ENCODE measurements around the gene NPC1L1.

NPC1L1 gene

GRCh38 chr7:44471436-44471835 is 69.7 kb downstream of the NPC1L1 start:
- no peak for DNase-seq (ENCODE audit: low read depth in 2 of 2)

GRCh38 chr7:44470628-44471245 is 70.4 kb downstream of the NPC1L1 start:
- DNase-seq (ENCODE audit: low read depth in 2 of 2): no peak

GRCh38 chr7:44470135-44470479 is 71.0 kb downstream of the NPC1L1 start:
- DNase-seq (ENCODE audit: low read depth in 2 of 2): no peak

DNA sequence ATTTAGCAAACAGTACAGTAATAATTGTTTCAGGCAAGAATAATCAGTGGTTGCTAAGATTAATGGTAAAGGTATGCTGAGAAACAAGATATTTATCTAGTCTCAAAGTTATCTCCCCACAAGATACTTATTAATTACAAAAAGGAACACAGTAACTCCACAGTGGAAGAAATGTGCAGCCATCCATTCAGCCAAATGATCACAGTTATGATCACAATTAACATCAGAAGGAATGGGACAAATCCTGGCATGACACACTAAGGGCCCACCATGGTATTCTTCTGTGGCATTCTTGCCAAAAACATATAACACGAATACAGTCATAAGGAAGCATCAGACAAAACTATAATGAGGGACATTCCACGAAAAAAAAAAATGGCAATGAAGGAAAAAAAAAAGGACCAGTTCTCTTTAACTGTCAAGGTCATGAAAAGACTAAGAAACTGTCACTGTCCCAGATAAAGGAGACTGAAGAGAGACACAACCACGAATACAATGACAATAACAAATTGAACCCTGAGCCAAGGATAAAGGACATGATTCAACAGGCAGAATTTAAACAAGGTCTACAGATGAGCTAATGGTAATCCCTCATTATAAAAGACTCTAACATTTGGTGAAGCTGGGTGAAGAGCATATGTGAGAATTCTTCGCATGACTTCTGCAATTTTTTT is 71.5 kb downstream of the NPC1L1 start:
- no peak for DNase-seq (ENCODE audit: low read depth in 2 of 2)

GRCh38 chr7:44467217-44467548 is 73.9 kb downstream of the NPC1L1 start:
- DNase-seq (ENCODE audit: low read depth in 2 of 2): no peak

GRCh38 chr7:44466300-44467216 is 74.6 kb downstream of the NPC1L1 start:
- DNase-seq (ENCODE audit: low read depth in 2 of 2): no peak

DNA sequence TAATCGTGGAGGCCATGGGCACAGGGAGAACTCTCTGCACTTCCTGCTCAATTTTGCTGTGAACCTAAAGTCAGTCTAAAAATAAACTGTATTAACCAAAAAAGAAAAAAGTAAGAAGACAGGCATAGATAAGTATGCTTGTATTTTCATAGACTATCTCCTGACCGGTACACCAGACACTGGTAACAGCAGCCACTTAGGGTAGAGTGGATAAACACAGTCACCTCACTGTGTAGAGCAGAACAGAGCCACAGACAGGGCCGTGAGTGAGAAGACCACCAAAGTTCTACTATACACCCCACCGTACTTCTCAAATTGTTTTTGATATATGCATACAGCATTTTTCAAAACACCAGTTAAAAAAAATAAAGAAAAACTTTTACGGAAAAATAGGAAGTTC is 75.6 kb downstream of the NPC1L1 start:
- no peak for DNase-seq (ENCODE audit: low read depth in 2 of 2)

- DNase-seq (ENCODE audit: low read depth in 2 of 2): no peak
Observed at GRCh38 chr7:44463169-44463808, 77.8 kb downstream of the NPC1L1 start.

Data from activated CD8-positive, alpha-beta memory T cell treated with anti-CD3 and anti-CD28 coated beads for 4 hours (primary cell).